IMR-90 (cell line): ENCODE measurements around the gene C17orf107. TPM values are rescaled to one million over a fixed set of nuclear protein-coding genes. Genes with fewer than 3 reads are reported as not detected.
"Not testable (repeated sequence)": the region's sequence is repeated elsewhere in the genome, so short reads cannot be mapped to it uniquely, and the experiment has no call there.

ENCODE experiments used
- ATAC-seq: fragments of 200-7000 bp; cut with Tn5 transposase; 2 replicates; pipeline ENCODE4 v1.9.1; 2020; ENCODE audit warnings: low read depth, mild to moderate bottlenecking, moderate library complexity
- BruUV-seq: library from RNA; stranded (reverse); fragments of 400-500 nt; replicated peaks from 2 replicates; lab custom pipeline; 2021; lab: Mats Ljungman, UMichigan
- CTCF ChIA-PET: fragments of 300-600 bp; formaldehyde crosslinking; extraction: SDS; loops from one replicate; lab custom pipeline; 2021; ENCODE audit warnings: antibody characterized with exemption; lab: Yijun Ruan, JAX
- POLR2A ChIA-PET: fragments of 300-600 bp; sonication (Branson Sonifier 250); formaldehyde crosslinking; loops from one replicate; lab custom pipeline; 2022; ENCODE audit warnings: antibody characterized with exemption; ENCODE audit not compliant: unreplicated experiment; lab: Charles Lee
- DNase-seq: peaks from one replicate; pipeline ENCODE4 v3.0.0; 2013
- H2AFZ ChIP-seq: replicated peaks from 2 replicates; pipeline ENCODE3; 2013; ENCODE audit warnings: low read length, mild to moderate bottlenecking; ENCODE audit not compliant: poor library complexity
- H2AK5ac ChIP-seq: 2 replicates; pipeline ENCODE4 v1.6.1; 2013; ENCODE audit warnings: low read depth, low read length, inconsistent platforms
- H2AK9ac ChIP-seq: replicated peaks from 2 replicates; pipeline ENCODE3; 2013; ENCODE audit warnings: mild to moderate bottlenecking, low read depth, low read length, moderate library complexity; ENCODE audit not compliant: poor library complexity
- H2BK120ac ChIP-seq: 2 replicates; pipeline ENCODE4 v1.6.1; 2013; ENCODE audit warnings: low read depth, low read length, inconsistent platforms
- H2BK15ac ChIP-seq: 3 replicates; pipeline ENCODE4 v1.6.1; 2013; ENCODE audit warnings: low read depth, low read length, inconsistent platforms
- H2BK20ac ChIP-seq: 2 replicates; pipeline ENCODE4 v1.6.1; 2013; ENCODE audit warnings: low read depth, mild to moderate bottlenecking, inconsistent platforms, low read length, moderate library complexity
- H2BK5ac ChIP-seq: 2 replicates; pipeline ENCODE4 v1.6.1; 2013; ENCODE audit warnings: mild to moderate bottlenecking, low read depth, low read length, inconsistent platforms; ENCODE audit not compliant: poor library complexity, severe bottlenecking
- H3K14ac ChIP-seq: replicated peaks from 2 replicates; pipeline ENCODE4 v1.6.1; 2013; ENCODE audit warnings: low read depth, low read length, inconsistent platforms
- H3K18ac ChIP-seq: 2 replicates; pipeline ENCODE4 v1.6.1; 2013; ENCODE audit warnings: low read depth, low read length, control low read depth
- H3K23ac ChIP-seq: 2 replicates; pipeline ENCODE4 v1.6.1; 2013; ENCODE audit warnings: low read depth, low read length, inconsistent platforms
- H3K27ac ChIP-seq: 2 replicates; pipeline ENCODE4 v1.5.1; 2013; ENCODE audit warnings: mild to moderate bottlenecking, control low read depth, low read length; ENCODE audit not compliant: insufficient read depth
- H3K27me3 ChIP-seq: 2 replicates; pipeline ENCODE4 v1.6.1; 2013; ENCODE audit warnings: low read length; ENCODE audit not compliant: control insufficient read depth, insufficient read depth
- H3K36me3 ChIP-seq: 2 replicates; pipeline ENCODE4 v1.6.1; 2013; ENCODE audit warnings: low read length, mixed read lengths; ENCODE audit not compliant: control insufficient read depth, insufficient read depth
- H3K4ac ChIP-seq: 2 replicates; pipeline ENCODE4 v1.6.1; 2013; ENCODE audit warnings: low read depth, low read length, inconsistent platforms
- H3K4me1 ChIP-seq: 2 replicates; pipeline ENCODE4 v1.6.1; 2013; ENCODE audit warnings: low read length, mixed read lengths; ENCODE audit not compliant: control insufficient read depth, insufficient read depth
- H3K4me2 ChIP-seq: 2 replicates; pipeline ENCODE4 v1.6.1; 2013; ENCODE audit warnings: low read depth, mild to moderate bottlenecking, control low read depth, low read length, moderate library complexity
- H3K4me3 ChIP-seq: 2 replicates; pipeline ENCODE4 v1.5.1; 2013; ENCODE audit warnings: low read depth, mild to moderate bottlenecking, control low read depth, low read length, moderate library complexity; ENCODE audit not compliant: insufficient read depth
- H3K56ac ChIP-seq: 2 replicates; pipeline ENCODE4 v1.6.1; 2013; ENCODE audit warnings: low read length, inconsistent platforms; ENCODE audit not compliant: insufficient read depth; ENCODE audit errors: extremely low read depth
- H3K79me1 ChIP-seq, 2 experiments: 2 replicates each; pipeline ENCODE4 v1.6.1; 2013; ENCODE audit warnings: low read length in 2 of 2, inconsistent platforms in 1 of 2, low read depth in 1 of 2
- H3K9ac ChIP-seq: 2 replicates; pipeline ENCODE4 v1.6.1; 2013; ENCODE audit warnings: low read depth, low read length, control low read depth
- H3K9me1 ChIP-seq: 2 replicates; pipeline ENCODE4 v1.6.1; 2013; ENCODE audit warnings: low read length, inconsistent platforms; ENCODE audit not compliant: insufficient read depth
- H3K9me3 ChIP-seq: 2 replicates; pipeline ENCODE4 v1.6.1; 2013; ENCODE audit warnings: low read length; ENCODE audit not compliant: control insufficient read depth, insufficient read depth
- H4K20me1 ChIP-seq: 2 replicates; pipeline ENCODE4 v1.6.1; 2013; ENCODE audit warnings: low read length, inconsistent platforms; ENCODE audit not compliant: insufficient read depth
- H4K5ac ChIP-seq: 2 replicates; pipeline ENCODE4 v1.6.1; 2013; ENCODE audit warnings: mild to moderate bottlenecking, low read depth, low read length, control low read depth
- H4K8ac ChIP-seq, 2 experiments: 2 replicates each; pipeline ENCODE4 v1.6.1; 2013; ENCODE audit warnings: low read depth in 2 of 2, low read length in 2 of 2, control low read depth in 1 of 2, inconsistent platforms in 1 of 2
- H4K91ac ChIP-seq: 2 replicates; pipeline ENCODE4 v1.6.1; 2013; ENCODE audit warnings: low read depth, low read length, inconsistent platforms; ENCODE audit not compliant: insufficient read depth
- BHLHE40 ChIP-seq: fragments of 150-350 bp; IDR thresholded peaks from 2 replicates; pipeline ENCODE4 v1.6.1; 2016; ENCODE audit warnings: mild to moderate bottlenecking, low read depth, low read length
- CHD1 ChIP-seq: IDR thresholded peaks from 2 replicates; pipeline ENCODE4 v1.6.1; 2012; ENCODE audit warnings: low read depth, low read length, improper control_type of control experiment
- FOS ChIP-seq: fragments of 150-350 bp; IDR thresholded peaks from 2 replicates; pipeline ENCODE4 v1.6.1; 2016; ENCODE audit warnings: low read depth, low read length
- MAFK ChIP-seq: IDR thresholded peaks from 2 replicates; pipeline ENCODE4 v1.6.1; 2012; ENCODE audit warnings: low read depth, low read length, improper control_type of control experiment
- MAZ ChIP-seq: IDR thresholded peaks from 2 replicates; pipeline ENCODE4 v1.6.1; 2012; ENCODE audit warnings: low read depth, mild to moderate bottlenecking, low read length, improper control_type of control experiment, moderate library complexity, borderline replicate concordance
- MXI1 ChIP-seq: IDR thresholded peaks from 2 replicates; pipeline ENCODE4 v1.6.1; 2012; ENCODE audit warnings: low read depth, mild to moderate bottlenecking, low read length, moderate library complexity, borderline replicate concordance
- RCOR1 ChIP-seq: IDR thresholded peaks from 2 replicates; pipeline ENCODE4 v1.6.1; 2012; ENCODE audit warnings: mild to moderate bottlenecking, low read length, improper control_type of control experiment; ENCODE audit not compliant: insufficient replicate concordance
- RFX5 ChIP-seq: IDR thresholded peaks from 2 replicates; pipeline ENCODE4 v1.8.0; 2012; ENCODE audit warnings: low read depth, mild to moderate bottlenecking, low read length, moderate library complexity
- WGBS, 2 experiments: methylation state at CpG; one replicate each; pipeline versions ENCODE4 v1.1.5 to v1.1.7; 2013; ENCODE audit warnings: missing lambda C conversion rate in 2 of 2; ENCODE audit not compliant: insufficient read length in 1 of 2; ENCODE audit errors: extremely low coverage in 2 of 2; 5-methylcytosine and 5-hydroxymethylcytosine counted together
- dilution Hi-C: fragments of 300-500 bp; cut with HindIII; formaldehyde crosslinking; loops from one replicate; pipeline ENCODE4 v1.14.3; 2018; ENCODE audit warnings: low sequenced_read_pairs; ENCODE audit not compliant: unreplicated experiment
- in situ Hi-C: fragments of 300-500 bp; cut with MboI; formaldehyde crosslinking; loops from 3 replicates; pipeline ENCODE4 v1.14.3; 2019; ENCODE audit warnings: low sequenced_read_pairs, inconsistent platforms, mixed read lengths
- intact Hi-C: fragments of 100-400 bp; cut with micrococcal nuclease; formaldehyde crosslinking; loops from 2 replicates; pipeline ENCODE4 v1.10.0; 2022
- polyA plus RNA-seq, 3 experiments: library from polyadenylated mRNA; depleted of rRNA; stranded (reverse); fragments of >200 nt; gene quantifications; 2 replicates each; pipeline ENCODE4 v1.2.3, GENCODE V29; 2012; ENCODE audit warnings: low replicate concordance in 1 of 3
- total RNA-seq: library from RNA; depleted of rRNA; stranded (reverse); fragments of >200 nt; gene quantifications from 2 replicates; pipeline ENCODE4 v1.2.3, GENCODE V29; 2012
- TF ChIP-seq, protein P1 (sequence below): fragments of 150-350 bp; IDR thresholded peaks from 2 replicates; pipeline ENCODE4 v1.6.1; 2016; ENCODE audit warnings: low read depth, mild to moderate bottlenecking, low read length, moderate library complexity, borderline replicate concordance

C17orf107 gene
- total and polyA plus RNA-seq, 2 of the 4 experiments (the other 2 are of a cell fraction): 0.54 to 0.82 TPM

DNA sequence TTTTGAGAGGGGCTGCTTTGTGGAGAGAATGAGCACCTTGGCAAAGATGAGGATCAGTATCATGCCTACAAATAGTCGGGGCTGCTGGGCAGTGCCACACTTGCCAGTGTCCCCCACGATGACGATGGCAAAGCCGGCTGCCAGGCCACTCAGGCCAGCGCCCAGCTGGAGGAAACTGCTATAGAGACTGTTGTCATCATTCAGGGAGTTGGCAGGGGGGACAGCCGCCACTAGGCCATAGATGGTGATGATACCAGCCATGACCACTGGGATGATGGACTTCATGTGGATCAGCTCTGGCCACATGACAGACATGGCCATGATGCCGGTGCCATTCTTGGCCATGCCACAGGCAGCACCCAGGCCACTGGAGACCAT lies 42.4 kb upstream of the C17orf107 start:
- no peak overlapping the region for H3K27ac ChIP-seq
- H2AFZ ChIP-seq: no peak overlapping the region
- POLR2A ChIA-PET: no interaction called here
- no peaks in the 10 kb centered on the region for H3K9me3 ChIP-seq
- no peak overlapping the region for H2BK5ac ChIP-seq
- H3K18ac ChIP-seq: no peak overlapping the region
- no peak overlapping the region for H2AK9ac ChIP-seq
- WGBS, 2 experiments: 100% methylated on average over 6 of the region's 7 CpGs; no CpG with 5 or more reads in 1 of the 2 experiments
- H2BK15ac ChIP-seq: no peak overlapping the region
- TF ChIP-seq, protein P1, sequence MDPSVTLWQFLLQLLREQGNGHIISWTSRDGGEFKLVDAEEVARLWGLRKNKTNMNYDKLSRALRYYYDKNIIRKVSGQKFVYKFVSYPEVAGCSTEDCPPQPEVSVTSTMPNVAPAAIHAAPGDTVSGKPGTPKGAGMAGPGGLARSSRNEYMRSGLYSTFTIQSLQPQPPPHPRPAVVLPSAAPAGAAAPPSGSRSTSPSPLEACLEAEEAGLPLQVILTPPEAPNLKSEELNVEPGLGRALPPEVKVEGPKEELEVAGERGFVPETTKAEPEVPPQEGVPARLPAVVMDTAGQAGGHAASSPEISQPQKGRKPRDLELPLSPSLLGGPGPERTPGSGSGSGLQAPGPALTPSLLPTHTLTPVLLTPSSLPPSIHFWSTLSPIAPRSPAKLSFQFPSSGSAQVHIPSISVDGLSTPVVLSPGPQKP: no peak
- TF ChIP-seq BHLHE40: no peak
- TF ChIP-seq MAFK: no peak
- no peak for TF ChIP-seq FOS
- TF ChIP-seq MXI1: no peak
- TF ChIP-seq RFX5: no peak
- no peak for TF ChIP-seq RCOR1
- TF ChIP-seq CHD1: no peak
- TF ChIP-seq MAZ: no peak
- H4K8ac ChIP-seq: no peak overlapping the region
- H3K56ac ChIP-seq: no peak overlapping the region
- dilution Hi-C loops (no loop called here), in situ Hi-C loops (no loop called here), intact Hi-C loops (no loop called here)
- H3K27me3 ChIP-seq: no peaks in the 10 kb centered on the region
- H3K4me2 ChIP-seq: no peak overlapping the region
- no TSS peak for BruUV-seq
- H3K79me1 ChIP-seq: peaks cover 22 to 71% of the 10 kb centered on the region in 2 experiments
- CTCF ChIA-PET: no interaction called here
- peaks cover 3% of the 10 kb centered on the region; the same call in 1 of the 2 replicates for H3K36me3 ChIP-seq
- DNase-seq (no peak), ATAC-seq (no peak)
- no peak overlapping the region for H3K4me3 ChIP-seq
- no peak overlapping the region for H3K4ac ChIP-seq
- peaks cover 26% of the 10 kb centered on the region for H3K9me1 ChIP-seq
- H2BK120ac ChIP-seq: no peak overlapping the region
- H4K91ac ChIP-seq: no peak overlapping the region
- H3K9ac ChIP-seq: no peak overlapping the region
- H3K4me1 ChIP-seq: peaks cover 24% of the 10 kb centered on the region
- no peak overlapping the region for H4K5ac ChIP-seq
- H2AK5ac ChIP-seq: no peak overlapping the region
- no peak overlapping the region for H2BK20ac ChIP-seq
- no peak overlapping the region for H3K14ac ChIP-seq
- no peak overlapping the region for H3K23ac ChIP-seq
- H4K20me1 ChIP-seq: peaks cover 37% of the 10 kb centered on the region

DNA sequence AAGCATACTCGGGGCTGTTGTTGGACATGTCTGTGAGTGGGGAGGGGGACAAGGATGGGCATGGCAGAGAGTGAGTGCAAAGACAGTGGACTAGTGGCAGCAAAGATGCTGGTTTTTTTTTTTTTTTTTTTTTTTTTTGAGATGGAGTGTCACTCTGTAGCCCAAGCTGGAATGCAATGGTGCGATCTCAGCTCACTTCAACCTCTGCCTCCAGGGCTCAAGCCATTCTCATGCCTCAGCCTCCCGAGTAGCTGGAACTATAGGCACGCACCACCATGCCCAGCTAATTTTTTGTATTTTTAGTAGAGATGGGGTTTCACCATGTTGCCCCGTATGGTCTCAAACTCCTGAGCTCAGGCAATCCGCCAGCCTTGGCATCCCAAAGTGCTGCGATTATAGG lies 42.0 kb upstream of the C17orf107 start:
- 100% methylated on average over 1 of the region's 7 CpGs; no CpG with 5 or more reads in 1 of the 2 experiments for WGBS, 2 experiments
- dilution Hi-C loops: not testable (repeated sequence)
- peaks cover 33% of the 10 kb centered on the region for H4K20me1 ChIP-seq

More for the DNA sequence above, 42.0 kb upstream of the C17orf107 start:
- H3K36me3 ChIP-seq, ATAC-seq, BruUV-seq, H2AK5ac ChIP-seq, H2BK20ac ChIP-seq, H3K4me3 ChIP-seq, H3K23ac ChIP-seq, DNase-seq, H3K4me2 ChIP-seq, H3K9ac ChIP-seq, H4K5ac ChIP-seq, in situ Hi-C loops, H4K91ac ChIP-seq, H3K27ac ChIP-seq, H3K18ac ChIP-seq, H3K14ac ChIP-seq, H2AK9ac ChIP-seq, intact Hi-C loops, POLR2A ChIA-PET, H3K27me3 ChIP-seq, H3K9me3 ChIP-seq, H3K56ac ChIP-seq, H2BK120ac ChIP-seq, H2AFZ ChIP-seq, H3K4ac ChIP-seq, H2BK5ac ChIP-seq, H4K8ac ChIP-seq, H2BK15ac ChIP-seq: not testable (repeated sequence)
- Histone ChIP-seq H3K9me1 (peaks cover 24% of the 10 kb centered on the region), H3K4me1 (peaks cover 21% of the 10 kb centered on the region), H3K79me1 (peaks cover 22 to 70% of the 10 kb centered on the region in 2 experiments)
- CTCF ChIA-PET: interaction anchor here (0.9 kb wide), 1 partner anchor 68 kb away, joined by 3 read pairs; no protein-coding TSS in a partner anchor
